GM19324 (cell line): ENCODE data around the gene ATP6V0D1.

Experiments
- ATAC-seq: cut with Tn5 transposase; IDR thresholded peaks from one replicate; pipeline ENCODE4 v1.9.1; 2021; ENCODE audit warnings: mild to moderate bottlenecking, moderate library complexity; ENCODE audit not compliant: unreplicated experiment, low FRiP score

The ATP6V0D1 gene

GRCh38 chr16:67395458-67396158, 85.3 kb downstream of the ATP6V0D1 start:
- no peak for ATAC-seq

- no peak for ATAC-seq
These were observed 85.9 kb downstream of the ATP6V0D1 start for GRCh38 chr16:67395105-67395457.

- ATAC-seq = no peak
These were observed 86.5 kb downstream of the ATP6V0D1 start for GRCh38 chr16:67394155-67395104.

- no peak for ATAC-seq
These were observed 87.2 kb downstream of the ATP6V0D1 start for GRCh38 chr16:67393788-67394154.

- no peak for ATAC-seq
These were observed 87.7 kb downstream of the ATP6V0D1 start, which contains the start of gene TPPP3 for GRCh38 chr16:67393111-67393787. TSS of gene TPPP3 (minus strand) at chr16:67393498. CDS start at chr16:67391111, 2,387 bp downstream.

GRCh38 chr16:67392301-67393059, 88.5 kb downstream of the ATP6V0D1 start:
- no peak for ATAC-seq

- no peak for ATAC-seq
These were observed 89.3 kb downstream of the ATP6V0D1 start for GRCh38 chr16:67391424-67392300.

GRCh38 chr16:67390816-67391423, 90.0 kb downstream of the ATP6V0D1 start:
- ATAC-seq = no peak

GRCh38 chr16:67389911-67390815, 90.8 kb downstream of the ATP6V0D1 start:
- ATAC-seq = no peak

GRCh38 chr16:67388591-67388990, 92.4 kb downstream of the ATP6V0D1 start:
- ATAC-seq = no peak

- no peak for ATAC-seq
These were observed 92.8 kb downstream of the ATP6V0D1 start for GRCh38 chr16:67388191-67388590.
